Spleen (tissue), 7 donors: Measurements from ENCODE around the gene PRCD.

Experiments used
- POLR2A ChIP-seq, 3 donors: fragments of 450-650 bp; IDR thresholded peaks; one replicate each; pipeline ENCODE4 v1.5.1; 2017; ENCODE audit warnings: antibody characterized with exemption in 3 of 3, mild to moderate bottlenecking in 1 of 3
- POLR2AphosphoS5 ChIP-seq, 3 donors: sonication (generic); formaldehyde crosslinking; IDR thresholded peaks; one replicate each; pipeline ENCODE4 v1.5.1; 2017; ENCODE audit warnings: antibody characterized with exemption in 3 of 3
- TF ChIP-seq, protein P1 (sequence below), 11 experiments: fragments of 200-600 bp in 7 of 11; fragments of 450-650 bp in 4 of 11; sonication (generic) in 4 of 11; IDR thresholded peaks in 8 of 11; conservative IDR thresholded peaks in 3 of 11; 1 replicate in 7 of 11; 2 replicates in 4 of 11; pipeline versions ENCODE4 v1.4.0 to v1.8.0; 2016 to 2021; ENCODE audit warnings: antibody characterized with exemption in 11 of 11, inconsistent platforms in 4 of 11, mild to moderate bottlenecking in 1 of 11
- donor health status: DM: no; HTN: no; CAD: no; lungs with moderate emphysema.
- donor health status: DM: no; HTN: no; CAD: no.
- donor health status: DM: no; HTN: no; CAD: no.

- TF ChIP-seq, protein P1, sequence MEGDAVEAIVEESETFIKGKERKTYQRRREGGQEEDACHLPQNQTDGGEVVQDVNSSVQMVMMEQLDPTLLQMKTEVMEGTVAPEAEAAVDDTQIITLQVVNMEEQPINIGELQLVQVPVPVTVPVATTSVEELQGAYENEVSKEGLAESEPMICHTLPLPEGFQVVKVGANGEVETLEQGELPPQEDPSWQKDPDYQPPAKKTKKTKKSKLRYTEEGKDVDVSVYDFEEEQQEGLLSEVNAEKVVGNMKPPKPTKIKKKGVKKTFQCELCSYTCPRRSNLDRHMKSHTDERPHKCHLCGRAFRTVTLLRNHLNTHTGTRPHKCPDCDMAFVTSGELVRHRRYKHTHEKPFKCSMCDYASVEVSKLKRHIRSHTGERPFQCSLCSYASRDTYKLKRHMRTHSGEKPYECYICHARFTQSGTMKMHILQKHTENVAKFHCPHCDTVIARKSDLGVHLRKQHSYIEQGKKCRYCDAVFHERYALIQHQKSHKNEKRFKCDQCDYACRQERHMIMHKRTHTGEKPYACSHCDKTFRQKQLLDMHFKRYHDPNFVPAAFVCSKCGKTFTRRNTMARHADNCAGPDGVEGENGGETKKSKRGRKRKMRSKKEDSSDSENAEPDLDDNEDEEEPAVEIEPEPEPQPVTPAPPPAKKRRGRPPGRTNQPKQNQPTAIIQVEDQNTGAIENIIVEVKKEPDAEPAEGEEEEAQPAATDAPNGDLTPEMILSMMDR (IDR thresholded peaks at IDR 0.05 in 8 of 11, conservative IDR thresholded peaks at IDR 0.05 in 3 of 11): no peak
- no peak for TF ChIP-seq POLR2A (IDR thresholded peaks at IDR 0.05)
- TF ChIP-seq POLR2AphosphoS5 (IDR thresholded peaks at IDR 0.05): peak in 1 of 3 donors; percentile 33
Observed at GRCh38 chr17:76502341-76503211, 37.3 kb upstream of the PRCD start.
